Measurements from ENCODE around the gene KRTAP9-3. TPM values are rescaled to one million over a fixed set of nuclear protein-coding genes. Genes with fewer than 3 reads are reported as not detected.
"Not testable (repeated sequence)": the region's sequence is repeated elsewhere in the genome, so short reads cannot be mapped to it uniquely, and the experiment has no call there.

The KRTAP9-3 gene
- polyA plus RNA-seq, 1 donor (not counting 4 experiments of a cell fraction or from before 2014, with no cell fraction given) = not detected

GRCh38 chr17:41230094-41230493, 2.2 kb upstream of the KRTAP9-3 start:
- TF ChIP-seq CTCF (optimal IDR thresholded peaks at IDR 0.05 in 1 of 3, IDR thresholded peaks at IDR 0.05 in 1 of 3, conservative IDR thresholded peaks at IDR 0.05 in 1 of 3; ENCODE audit: extremely low read depth in 1 of 3, insufficient read depth in 2 of 3, low read length in 3 of 3) (no peak), EZH2 (IDR thresholded peaks at IDR 0.05; ENCODE audit: low read length) (no peak)
- Histone ChIP-seq H3K27ac (ENCODE audit: control insufficient read depth, insufficient read depth, low read length) (no peak overlapping the region), H3K4me2 (ENCODE audit: control insufficient read depth, extremely low read depth, insufficient read depth, low read depth, low read length) (no peak overlapping the region), H2AFZ (ENCODE audit: control insufficient read depth, low read length) (no peak overlapping the region), H3K27me3 (ENCODE audit: control insufficient read depth, extremely low read depth, insufficient read depth, low read length) (no peaks in the 10 kb centered on the region), H3K9ac (ENCODE audit: control insufficient read depth, extremely low read depth, insufficient read depth, low read length) (no peak overlapping the region), H3K4me1 (ENCODE audit: control insufficient read depth, extremely low read depth, insufficient read depth, low read length) (no peaks in the 10 kb centered on the region), H3K79me2 (ENCODE audit: control insufficient read depth, insufficient read depth, low read length) (no peaks in the 10 kb centered on the region), H4K20me1 (ENCODE audit: control insufficient read depth, extremely low read depth, insufficient read depth, low read length) (no peaks in the 10 kb centered on the region), H3K36me3 (ENCODE audit: control insufficient read depth in 2 of 2, extremely low read depth in 1 of 2, insufficient read depth in 2 of 2, low read length in 2 of 2) (no peaks in the 10 kb centered on the region), H3K9me1 (ENCODE audit: control insufficient read depth, extremely low read depth, insufficient read depth, low read length) (no peaks in the 10 kb centered on the region), H3K9me3 (ENCODE audit: control insufficient read depth, low read depth, low read length) (no peaks in the 10 kb centered on the region), H3K4me3 (ENCODE audit: control insufficient read depth in 2 of 3, extremely low read depth in 1 of 3, insufficient read depth in 2 of 3, low read depth in 1 of 3, low read length in 3 of 3) (no peak overlapping the region)
- dilution Hi-C loops (cut with MboI; ENCODE audit: extremely low pct_ligation_motif_present, low sequenced_read_pairs) = no loop called here
- FAIRE-seq (no peak), DNase-seq (ENCODE audit: low read depth, low spot score) (no peak)

GRCh38 chr17:41231731-41232130, 518 bp upstream of the KRTAP9-3 start:
- DNase-seq (ENCODE audit: low read depth, low spot score) = no peak
- H4K20me1 ChIP-seq (ENCODE audit: control insufficient read depth, extremely low read depth, insufficient read depth, low read length) = no peaks in the 10 kb centered on the region
- H3K27ac ChIP-seq (ENCODE audit: control insufficient read depth, insufficient read depth, low read length) = no peak overlapping the region
- TF ChIP-seq CTCF (optimal IDR thresholded peaks at IDR 0.05 in 1 of 3, IDR thresholded peaks at IDR 0.05 in 1 of 3, conservative IDR thresholded peaks at IDR 0.05 in 1 of 3; ENCODE audit: extremely low read depth in 1 of 3, insufficient read depth in 2 of 3, low read length in 3 of 3) (no peak), EZH2 (IDR thresholded peaks at IDR 0.05; ENCODE audit: low read length) (no peak)
- no peak for FAIRE-seq
- H3K9me1 ChIP-seq (ENCODE audit: control insufficient read depth, extremely low read depth, insufficient read depth, low read length) = no peaks in the 10 kb centered on the region
- H3K4me3 ChIP-seq (ENCODE audit: control insufficient read depth in 2 of 3, extremely low read depth in 1 of 3, insufficient read depth in 2 of 3, low read depth in 1 of 3, low read length in 3 of 3) = no peak overlapping the region
- no peaks in the 10 kb centered on the region for H3K79me2 ChIP-seq (ENCODE audit: control insufficient read depth, insufficient read depth, low read length)
- no peaks in the 10 kb centered on the region for H3K27me3 ChIP-seq (ENCODE audit: control insufficient read depth, extremely low read depth, insufficient read depth, low read length)
- no peak overlapping the region for H2AFZ ChIP-seq (ENCODE audit: control insufficient read depth, low read length)
- no peak overlapping the region for H3K4me2 ChIP-seq (ENCODE audit: control insufficient read depth, extremely low read depth, insufficient read depth, low read depth, low read length)
- no peaks in the 10 kb centered on the region for H3K4me1 ChIP-seq (ENCODE audit: control insufficient read depth, extremely low read depth, insufficient read depth, low read length)
- H3K36me3 ChIP-seq (ENCODE audit: control insufficient read depth in 2 of 2, extremely low read depth in 1 of 2, insufficient read depth in 2 of 2, low read length in 2 of 2) = no peaks in the 10 kb centered on the region
- dilution Hi-C loops (cut with MboI; ENCODE audit: extremely low pct_ligation_motif_present, low sequenced_read_pairs) = no loop called here
- H3K9ac ChIP-seq (ENCODE audit: control insufficient read depth, extremely low read depth, insufficient read depth, low read length) = no peak overlapping the region
- no peaks in the 10 kb centered on the region for H3K9me3 ChIP-seq (ENCODE audit: control insufficient read depth, low read depth, low read length)

GRCh38 chr17:41237116-41237515, 4.9 kb downstream of the KRTAP9-3 start:
- dilution Hi-C loops (cut with MboI; ENCODE audit: extremely low pct_ligation_motif_present, low sequenced_read_pairs); DNase-seq (ENCODE audit: low read depth, low spot score); H3K27ac ChIP-seq (ENCODE audit: control insufficient read depth, insufficient read depth, low read length): not testable (repeated sequence)

GRCh38 chr17:41237949-41238437, 5.7 kb downstream of the KRTAP9-3 start, which contains the start of gene KRTAP9-8:
TSS of gene KRTAP9-8 (plus strand) at chr17:41237999. CDS start at chr17:41238052, 53 bp downstream.
- DNase-seq (ENCODE audit: low read depth, low spot score); H3K36me3 ChIP-seq (ENCODE audit: control insufficient read depth in 2 of 2, extremely low read depth in 1 of 2, insufficient read depth in 2 of 2, low read length in 2 of 2); H3K79me2 ChIP-seq (ENCODE audit: control insufficient read depth, insufficient read depth, low read length); H3K27me3 ChIP-seq (ENCODE audit: control insufficient read depth, extremely low read depth, insufficient read depth, low read length); H3K4me1 ChIP-seq (ENCODE audit: control insufficient read depth, extremely low read depth, insufficient read depth, low read length); H3K27ac ChIP-seq (ENCODE audit: control insufficient read depth, insufficient read depth, low read length); dilution Hi-C loops (cut with MboI; ENCODE audit: extremely low pct_ligation_motif_present, low sequenced_read_pairs); H3K4me2 ChIP-seq (ENCODE audit: control insufficient read depth, extremely low read depth, insufficient read depth, low read depth, low read length); FAIRE-seq; H3K9ac ChIP-seq (ENCODE audit: control insufficient read depth, extremely low read depth, insufficient read depth, low read length); H3K9me1 ChIP-seq (ENCODE audit: control insufficient read depth, extremely low read depth, insufficient read depth, low read length); H4K20me1 ChIP-seq (ENCODE audit: control insufficient read depth, extremely low read depth, insufficient read depth, low read length); H2AFZ ChIP-seq (ENCODE audit: control insufficient read depth, low read length); H3K4me3 ChIP-seq (ENCODE audit: control insufficient read depth in 2 of 3, extremely low read depth in 1 of 3, insufficient read depth in 2 of 3, low read depth in 1 of 3, low read length in 3 of 3); H3K9me3 ChIP-seq (ENCODE audit: control insufficient read depth, low read depth, low read length): not testable (repeated sequence)

More at GRCh38 chr17:41237116-41237515, 4.9 kb downstream of the KRTAP9-3 start:
- H3K27me3 ChIP-seq (ENCODE audit: control insufficient read depth, extremely low read depth, insufficient read depth, low read length); FAIRE-seq; H3K9me3 ChIP-seq (ENCODE audit: control insufficient read depth, low read depth, low read length); H3K9me1 ChIP-seq (ENCODE audit: control insufficient read depth, extremely low read depth, insufficient read depth, low read length); H3K4me3 ChIP-seq (ENCODE audit: control insufficient read depth in 2 of 3, extremely low read depth in 1 of 3, insufficient read depth in 2 of 3, low read depth in 1 of 3, low read length in 3 of 3); H4K20me1 ChIP-seq (ENCODE audit: control insufficient read depth, extremely low read depth, insufficient read depth, low read length); H3K4me2 ChIP-seq (ENCODE audit: control insufficient read depth, extremely low read depth, insufficient read depth, low read depth, low read length); H2AFZ ChIP-seq (ENCODE audit: control insufficient read depth, low read length); H3K36me3 ChIP-seq (ENCODE audit: control insufficient read depth in 2 of 2, extremely low read depth in 1 of 2, insufficient read depth in 2 of 2, low read length in 2 of 2); H3K4me1 ChIP-seq (ENCODE audit: control insufficient read depth, extremely low read depth, insufficient read depth, low read length); H3K9ac ChIP-seq (ENCODE audit: control insufficient read depth, extremely low read depth, insufficient read depth, low read length); H3K79me2 ChIP-seq (ENCODE audit: control insufficient read depth, insufficient read depth, low read length): not testable (repeated sequence)
